ENCODE measurements around the gene HTR1D.

Gene HTR1D

GRCh38 chr1:23169195-23169575, 48.1 kb downstream of the HTR1D start:
- Histone ChIP-seq H3F3A (ENCODE audit: low read depth) (no peaks in the 10 kb centered on the region), H3K4me3 (ENCODE audit: low read length, poor library complexity, severe bottlenecking) (peak overlapping the region; percentile 20), H3K79me2 (ENCODE audit: insufficient read depth, low read length) (peaks cover 40% of the 10 kb centered on the region), H3K9ac (ENCODE audit: low read depth, low read length, poor library complexity, severe bottlenecking) (no peak overlapping the region), H3K4me2 (ENCODE audit: low read depth, low read length, poor library complexity, severe bottlenecking) (peak overlapping the region; percentile 41), H3K9me2 (replicated peaks; ENCODE audit: low read depth, low read length) (no peaks in the 10 kb centered on the region), H4K20me1 (ENCODE audit: insufficient read depth, low read length, poor library complexity, severe bottlenecking) (peaks cover 39% of the 10 kb centered on the region), H3K9me3 (ENCODE audit: insufficient read depth, low read depth, low read length) (no peaks in the 10 kb centered on the region), H3K36me3 (ENCODE audit: insufficient read depth, low read length) (no peaks in the 10 kb centered on the region), H3K27me3 (ENCODE audit: insufficient read depth, low read length, poor library complexity, severe bottlenecking) (no peaks in the 10 kb centered on the region), H3K4me1 (ENCODE audit: insufficient read depth, low read length, poor library complexity, severe bottlenecking) (peaks cover 50% of the 10 kb centered on the region), H2AFZ (ENCODE audit: low read length) (peak overlapping the region; percentile 85; the same call in 1 of the 2 replicates)
- TF ChIP-seq EZH2phosphoT487 (IDR thresholded peaks at IDR 0.05; ENCODE audit: borderline replicate concordance) (no peak), CTCF (conservative IDR thresholded peaks at IDR 0.05; ENCODE audit: low read length) (no peak)

- H2AFZ ChIP-seq (ENCODE audit: low read length), result peak within 1 kb of the TSS; percentile 90
- H3K9ac ChIP-seq (ENCODE audit: low read depth, low read length, poor library complexity, severe bottlenecking), result peak within 1 kb of the TSS; percentile 91
- H3K27me3 ChIP-seq (ENCODE audit: insufficient read depth, low read length, poor library complexity, severe bottlenecking), result no peaks in the 10 kb centered on the region
- H3F3A ChIP-seq (ENCODE audit: low read depth), result no peaks in the 10 kb centered on the region
- H3K4me1 ChIP-seq (ENCODE audit: insufficient read depth, low read length, poor library complexity, severe bottlenecking), result peaks cover 53% of the 10 kb centered on the region
- no peaks in the 10 kb centered on the region for H3K9me2 ChIP-seq (replicated peaks; ENCODE audit: low read depth, low read length)
- TF ChIP-seq EZH2phosphoT487 (IDR thresholded peaks at IDR 0.05; ENCODE audit: borderline replicate concordance) (no peak), CTCF (conservative IDR thresholded peaks at IDR 0.05; ENCODE audit: low read length) (no peak)
- peak within 1 kb of the TSS; percentile 98 for H3K4me3 ChIP-seq (ENCODE audit: low read length, poor library complexity, severe bottlenecking)
- no peaks in the 10 kb centered on the region for H3K9me3 ChIP-seq (ENCODE audit: insufficient read depth, low read depth, low read length)
- H4K20me1 ChIP-seq (ENCODE audit: insufficient read depth, low read length, poor library complexity, severe bottlenecking), result peaks cover 43% of the 10 kb centered on the region
- H3K36me3 ChIP-seq (ENCODE audit: insufficient read depth, low read length), result no peaks in the 10 kb centered on the region
- H3K79me2 ChIP-seq (ENCODE audit: insufficient read depth, low read length), result peaks cover 46% of the 10 kb centered on the region
- peak within 1 kb of the TSS; percentile 98 for H3K4me2 ChIP-seq (ENCODE audit: low read depth, low read length, poor library complexity, severe bottlenecking)
Measured at GRCh38 chr1:23168445-23169194, 48.7 kb downstream of the HTR1D start, which contains the start of gene LUZP1. TSS of gene LUZP1 (minus strand) at chr1:23168856.

GRCh38 chr1:23168079-23168444, 49.2 kb downstream of the HTR1D start:
- Histone ChIP-seq H3K9ac (ENCODE audit: low read depth, low read length, poor library complexity, severe bottlenecking) (peak overlapping the region; percentile 91), H3K9me3 (ENCODE audit: insufficient read depth, low read depth, low read length) (no peaks in the 10 kb centered on the region), H3K4me3 (ENCODE audit: low read length, poor library complexity, severe bottlenecking) (peak overlapping the region; percentile 98), H3F3A (ENCODE audit: low read depth) (no peaks in the 10 kb centered on the region), H3K79me2 (ENCODE audit: insufficient read depth, low read length) (peaks cover 51% of the 10 kb centered on the region), H3K9me2 (replicated peaks; ENCODE audit: low read depth, low read length) (no peaks in the 10 kb centered on the region), H3K36me3 (ENCODE audit: insufficient read depth, low read length) (no peaks in the 10 kb centered on the region), H2AFZ (ENCODE audit: low read length) (peak overlapping the region; percentile 90), H4K20me1 (ENCODE audit: insufficient read depth, low read length, poor library complexity, severe bottlenecking) (peaks cover 47% of the 10 kb centered on the region), H3K27me3 (ENCODE audit: insufficient read depth, low read length, poor library complexity, severe bottlenecking) (no peaks in the 10 kb centered on the region), H3K4me1 (ENCODE audit: insufficient read depth, low read length, poor library complexity, severe bottlenecking) (peaks cover 57% of the 10 kb centered on the region), H3K4me2 (ENCODE audit: low read depth, low read length, poor library complexity, severe bottlenecking) (peak overlapping the region; percentile 98)
- TF ChIP-seq CTCF (conservative IDR thresholded peaks at IDR 0.05; ENCODE audit: low read length) (no peak), EZH2phosphoT487 (IDR thresholded peaks at IDR 0.05; ENCODE audit: borderline replicate concordance) (no peak)

All from Loucy (cell line).